HEK293 (cell line): Measurements from ENCODE around the gene CXorf65.

Source experiments
- GLIS2 ChIP-seq: fragments of 450-650 bp; formaldehyde crosslinking; IDR thresholded peaks from 2 replicates; pipeline ENCODE4 v1.5.1; 2016; ENCODE audit warnings: missing biosample characterization, missing genetic modification characterization
- MYNN ChIP-seq: fragments of 450-650 bp; formaldehyde crosslinking; IDR thresholded peaks from 2 replicates; pipeline ENCODE4 v1.5.1; 2016; ENCODE audit warnings: missing biosample characterization, missing genetic modification characterization, borderline replicate concordance
- TSHZ1 ChIP-seq: fragments of 450-650 bp; formaldehyde crosslinking; IDR thresholded peaks from 2 replicates; pipeline ENCODE4 v1.5.1; 2016; ENCODE audit warnings: missing biosample characterization, missing genetic modification characterization, borderline replicate concordance
- ZFHX2 ChIP-seq: fragments of 450-650 bp; formaldehyde crosslinking; conservative IDR thresholded peaks from 2 replicates; pipeline ENCODE4 v1.5.1; 2016; ENCODE audit warnings: missing biosample characterization, missing genetic modification characterization
- ZNF157 ChIP-seq: fragments of 450-650 bp; formaldehyde crosslinking; IDR thresholded peaks from 2 replicates; pipeline ENCODE4 v1.5.1; 2016; ENCODE audit warnings: missing biosample characterization, missing genetic modification characterization
- ZNF16 ChIP-seq: fragments of 450-650 bp; formaldehyde crosslinking; IDR thresholded peaks from 2 replicates; pipeline ENCODE4 v1.5.1; 2016; ENCODE audit warnings: low read depth, missing biosample characterization, missing genetic modification characterization
- ZNF221 ChIP-seq: fragments of 450-650 bp; formaldehyde crosslinking; IDR thresholded peaks from 2 replicates; pipeline ENCODE4 v1.5.1; 2017; ENCODE audit warnings: missing biosample characterization, missing genetic modification characterization, borderline replicate concordance
- ZNF350 ChIP-seq: fragments of 450-650 bp; formaldehyde crosslinking; IDR thresholded peaks from 2 replicates; pipeline ENCODE4 v1.5.0; 2017; ENCODE audit warnings: missing biosample characterization, mild to moderate bottlenecking, missing genetic modification characterization
- ZNF433 ChIP-seq: fragments of 450-650 bp; formaldehyde crosslinking; IDR thresholded peaks from 2 replicates; pipeline ENCODE4 v1.5.1; 2016; ENCODE audit warnings: missing biosample characterization, missing genetic modification characterization, low read depth
- ZNF513 ChIP-seq: fragments of 450-650 bp; IDR thresholded peaks from 2 replicates; pipeline ENCODE4 v1.5.1; 2018; ENCODE audit warnings: missing biosample characterization, missing genetic modification characterization
- ZNF596 ChIP-seq: fragments of 450-650 bp; IDR thresholded peaks from 2 replicates; pipeline ENCODE4 v1.5.0; 2018; ENCODE audit warnings: missing biosample characterization, mild to moderate bottlenecking, missing genetic modification characterization, moderate library complexity
- ZNF600 ChIP-seq: fragments of 450-650 bp; formaldehyde crosslinking; IDR thresholded peaks from 2 replicates; pipeline ENCODE4 v1.5.1; 2016; ENCODE audit warnings: missing biosample characterization, missing genetic modification characterization
- ZNF610 ChIP-seq: fragments of 450-650 bp; formaldehyde crosslinking; IDR thresholded peaks from 2 replicates; pipeline ENCODE4 v1.5.1; 2016; ENCODE audit warnings: missing biosample characterization, missing genetic modification characterization, borderline replicate concordance
- ZNF626 ChIP-seq: fragments of 450-650 bp; sonication (Bioruptor Pico); formaldehyde crosslinking; IDR thresholded peaks from 2 replicates; pipeline ENCODE4 v1.5.1; 2018; ENCODE audit warnings: missing biosample characterization, missing genetic modification characterization, inconsistent platforms
- ZSCAN5A ChIP-seq: fragments of 450-650 bp; formaldehyde crosslinking; IDR thresholded peaks from 2 replicates; pipeline ENCODE4 v1.5.1; 2016; ENCODE audit warnings: missing biosample characterization, missing genetic modification characterization
- TF ChIP-seq, protein P1 (sequence below): fragments of 450-650 bp; formaldehyde crosslinking; IDR thresholded peaks from 2 replicates; pipeline ENCODE4 v1.5.1; 2016; ENCODE audit warnings: missing biosample characterization, missing genetic modification characterization
- TF ChIP-seq, protein P2 (sequence below): fragments of 450-650 bp; formaldehyde crosslinking; IDR thresholded peaks from 2 replicates; pipeline ENCODE4 v1.5.1; 2016; ENCODE audit warnings: missing biosample characterization, missing genetic modification characterization, low read depth
- TF ChIP-seq, protein P3 (sequence below): fragments of 450-650 bp; formaldehyde crosslinking; IDR thresholded peaks from 2 replicates; pipeline ENCODE4 v1.5.1; 2016; ENCODE audit warnings: missing biosample characterization, missing genetic modification characterization, borderline replicate concordance
- TF ChIP-seq, protein P4 (sequence below): fragments of 450-650 bp; formaldehyde crosslinking; IDR thresholded peaks from 2 replicates; pipeline ENCODE4 v1.5.1; 2016; ENCODE audit warnings: missing biosample characterization, missing genetic modification characterization

Gene CXorf65

DNA sequence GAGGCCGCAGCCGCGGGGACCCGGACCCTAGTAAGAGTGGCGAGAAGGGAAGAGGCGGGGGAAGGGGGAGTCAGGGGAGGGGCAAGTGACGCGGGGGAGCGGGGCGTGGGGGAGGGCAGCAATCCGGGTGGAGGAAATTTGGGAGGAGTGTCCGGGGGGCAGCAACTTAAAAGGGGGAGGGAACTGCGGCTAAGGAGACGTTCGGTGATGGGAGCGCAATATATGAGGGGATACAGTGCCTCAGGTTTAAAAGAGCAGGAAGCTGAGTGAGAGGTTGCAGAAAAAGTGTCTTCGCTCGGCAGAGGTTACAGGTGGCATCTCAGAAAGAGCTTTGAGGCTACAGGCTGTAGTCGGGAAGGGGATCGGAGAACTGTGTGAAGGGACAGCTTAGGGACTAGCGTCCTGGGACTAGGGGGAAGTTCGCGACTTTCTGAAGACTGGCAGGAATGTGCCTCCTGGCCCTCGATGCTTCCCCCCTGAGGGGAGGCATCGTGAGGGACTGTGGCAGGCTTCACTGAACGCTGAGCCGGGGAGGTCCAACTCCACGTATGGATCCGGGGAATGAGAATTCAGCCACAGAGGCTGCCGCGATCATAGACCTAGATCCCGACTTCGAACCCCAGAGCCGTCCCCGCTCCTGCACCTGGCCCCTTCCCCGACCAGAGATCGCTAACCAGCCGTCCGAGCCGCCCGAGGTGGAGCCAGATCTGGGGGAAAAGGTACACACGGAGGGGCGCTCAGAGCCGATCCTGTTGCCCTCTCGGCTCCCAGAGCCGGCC lies 10.4 kb downstream of the CXorf65 start (continued):
- TF ChIP-seq ZNF16 (tag by site-specific recombination) (no peak), ZNF513 (tag by site-specific recombination) (no peak), ZNF157 (no peak), ZNF221 (tag by site-specific recombination) (no peak), ZFHX2 (tag by site-specific recombination) (0 out of 2 replicates have a peak, but pooled peaks have one; percentile 13), TSHZ1 (tag by site-specific recombination) (no peak), ZSCAN5A (no peak), ZNF610 (tag by site-specific recombination) (no peak), MYNN (tag by site-specific recombination) (no peak), ZNF350 (tag by site-specific recombination) (no peak), ZNF600 (peak; percentile 76), ZNF626 (tag by site-specific recombination) (no peak), GLIS2 (tag by site-specific recombination) (peak; percentile 62), ZNF433 (tag by site-specific recombination) (no peak), ZNF596 (tag by site-specific recombination) (no peak)
- TF ChIP-seq, protein P1, sequence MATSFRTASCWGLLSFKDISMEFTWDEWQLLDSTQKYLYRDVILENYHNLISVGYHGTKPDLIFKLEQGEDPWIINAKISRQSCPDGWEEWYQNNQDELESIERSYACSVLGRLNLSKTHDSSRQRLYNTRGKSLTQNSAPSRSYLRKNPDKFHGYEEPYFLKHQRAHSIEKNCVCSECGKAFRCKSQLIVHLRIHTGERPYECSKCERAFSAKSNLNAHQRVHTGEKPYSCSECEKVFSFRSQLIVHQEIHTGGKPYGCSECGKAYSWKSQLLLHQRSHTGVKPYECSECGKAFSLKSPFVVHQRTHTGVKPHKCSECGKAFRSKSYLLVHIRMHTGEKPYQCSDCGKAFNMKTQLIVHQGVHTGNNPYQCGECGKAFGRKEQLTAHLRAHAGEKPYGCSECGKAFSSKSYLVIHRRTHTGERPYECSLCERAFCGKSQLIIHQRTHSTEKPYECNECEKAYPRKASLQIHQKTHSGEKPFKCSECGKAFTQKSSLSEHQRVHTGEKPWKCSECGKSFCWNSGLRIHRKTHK (tag by site-specific recombination), result no peak
- TF ChIP-seq, protein P2, sequence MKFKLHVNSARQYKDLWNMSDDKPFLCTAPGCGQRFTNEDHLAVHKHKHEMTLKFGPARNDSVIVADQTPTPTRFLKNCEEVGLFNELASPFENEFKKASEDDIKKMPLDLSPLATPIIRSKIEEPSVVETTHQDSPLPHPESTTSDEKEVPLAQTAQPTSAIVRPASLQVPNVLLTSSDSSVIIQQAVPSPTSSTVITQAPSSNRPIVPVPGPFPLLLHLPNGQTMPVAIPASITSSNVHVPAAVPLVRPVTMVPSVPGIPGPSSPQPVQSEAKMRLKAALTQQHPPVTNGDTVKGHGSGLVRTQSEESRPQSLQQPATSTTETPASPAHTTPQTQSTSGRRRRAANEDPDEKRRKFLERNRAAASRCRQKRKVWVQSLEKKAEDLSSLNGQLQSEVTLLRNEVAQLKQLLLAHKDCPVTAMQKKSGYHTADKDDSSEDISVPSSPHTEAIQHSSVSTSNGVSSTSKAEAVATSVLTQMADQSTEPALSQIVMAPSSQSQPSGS (tag by site-specific recombination), result no peak
- TF ChIP-seq, protein P3, sequence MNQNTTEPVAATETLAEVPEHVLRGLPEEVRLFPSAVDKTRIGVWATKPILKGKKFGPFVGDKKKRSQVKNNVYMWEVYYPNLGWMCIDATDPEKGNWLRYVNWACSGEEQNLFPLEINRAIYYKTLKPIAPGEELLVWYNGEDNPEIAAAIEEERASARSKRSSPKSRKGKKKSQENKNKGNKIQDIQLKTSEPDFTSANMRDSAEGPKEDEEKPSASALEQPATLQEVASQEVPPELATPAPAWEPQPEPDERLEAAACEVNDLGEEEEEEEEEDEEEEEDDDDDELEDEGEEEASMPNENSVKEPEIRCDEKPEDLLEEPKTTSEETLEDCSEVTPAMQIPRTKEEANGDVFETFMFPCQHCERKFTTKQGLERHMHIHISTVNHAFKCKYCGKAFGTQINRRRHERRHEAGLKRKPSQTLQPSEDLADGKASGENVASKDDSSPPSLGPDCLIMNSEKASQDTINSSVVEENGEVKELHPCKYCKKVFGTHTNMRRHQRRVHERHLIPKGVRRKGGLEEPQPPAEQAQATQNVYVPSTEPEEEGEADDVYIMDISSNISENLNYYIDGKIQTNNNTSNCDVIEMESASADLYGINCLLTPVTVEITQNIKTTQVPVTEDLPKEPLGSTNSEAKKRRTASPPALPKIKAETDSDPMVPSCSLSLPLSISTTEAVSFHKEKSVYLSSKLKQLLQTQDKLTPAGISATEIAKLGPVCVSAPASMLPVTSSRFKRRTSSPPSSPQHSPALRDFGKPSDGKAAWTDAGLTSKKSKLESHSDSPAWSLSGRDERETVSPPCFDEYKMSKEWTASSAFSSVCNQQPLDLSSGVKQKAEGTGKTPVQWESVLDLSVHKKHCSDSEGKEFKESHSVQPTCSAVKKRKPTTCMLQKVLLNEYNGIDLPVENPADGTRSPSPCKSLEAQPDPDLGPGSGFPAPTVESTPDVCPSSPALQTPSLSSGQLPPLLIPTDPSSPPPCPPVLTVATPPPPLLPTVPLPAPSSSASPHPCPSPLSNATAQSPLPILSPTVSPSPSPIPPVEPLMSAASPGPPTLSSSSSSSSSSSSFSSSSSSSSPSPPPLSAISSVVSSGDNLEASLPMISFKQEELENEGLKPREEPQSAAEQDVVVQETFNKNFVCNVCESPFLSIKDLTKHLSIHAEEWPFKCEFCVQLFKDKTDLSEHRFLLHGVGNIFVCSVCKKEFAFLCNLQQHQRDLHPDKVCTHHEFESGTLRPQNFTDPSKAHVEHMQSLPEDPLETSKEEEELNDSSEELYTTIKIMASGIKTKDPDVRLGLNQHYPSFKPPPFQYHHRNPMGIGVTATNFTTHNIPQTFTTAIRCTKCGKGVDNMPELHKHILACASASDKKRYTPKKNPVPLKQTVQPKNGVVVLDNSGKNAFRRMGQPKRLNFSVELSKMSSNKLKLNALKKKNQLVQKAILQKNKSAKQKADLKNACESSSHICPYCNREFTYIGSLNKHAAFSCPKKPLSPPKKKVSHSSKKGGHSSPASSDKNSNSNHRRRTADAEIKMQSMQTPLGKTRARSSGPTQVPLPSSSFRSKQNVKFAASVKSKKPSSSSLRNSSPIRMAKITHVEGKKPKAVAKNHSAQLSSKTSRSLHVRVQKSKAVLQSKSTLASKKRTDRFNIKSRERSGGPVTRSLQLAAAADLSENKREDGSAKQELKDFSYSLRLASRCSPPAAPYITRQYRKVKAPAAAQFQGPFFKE (tag by site-specific recombination), result no peak
- TF ChIP-seq, protein P4, sequence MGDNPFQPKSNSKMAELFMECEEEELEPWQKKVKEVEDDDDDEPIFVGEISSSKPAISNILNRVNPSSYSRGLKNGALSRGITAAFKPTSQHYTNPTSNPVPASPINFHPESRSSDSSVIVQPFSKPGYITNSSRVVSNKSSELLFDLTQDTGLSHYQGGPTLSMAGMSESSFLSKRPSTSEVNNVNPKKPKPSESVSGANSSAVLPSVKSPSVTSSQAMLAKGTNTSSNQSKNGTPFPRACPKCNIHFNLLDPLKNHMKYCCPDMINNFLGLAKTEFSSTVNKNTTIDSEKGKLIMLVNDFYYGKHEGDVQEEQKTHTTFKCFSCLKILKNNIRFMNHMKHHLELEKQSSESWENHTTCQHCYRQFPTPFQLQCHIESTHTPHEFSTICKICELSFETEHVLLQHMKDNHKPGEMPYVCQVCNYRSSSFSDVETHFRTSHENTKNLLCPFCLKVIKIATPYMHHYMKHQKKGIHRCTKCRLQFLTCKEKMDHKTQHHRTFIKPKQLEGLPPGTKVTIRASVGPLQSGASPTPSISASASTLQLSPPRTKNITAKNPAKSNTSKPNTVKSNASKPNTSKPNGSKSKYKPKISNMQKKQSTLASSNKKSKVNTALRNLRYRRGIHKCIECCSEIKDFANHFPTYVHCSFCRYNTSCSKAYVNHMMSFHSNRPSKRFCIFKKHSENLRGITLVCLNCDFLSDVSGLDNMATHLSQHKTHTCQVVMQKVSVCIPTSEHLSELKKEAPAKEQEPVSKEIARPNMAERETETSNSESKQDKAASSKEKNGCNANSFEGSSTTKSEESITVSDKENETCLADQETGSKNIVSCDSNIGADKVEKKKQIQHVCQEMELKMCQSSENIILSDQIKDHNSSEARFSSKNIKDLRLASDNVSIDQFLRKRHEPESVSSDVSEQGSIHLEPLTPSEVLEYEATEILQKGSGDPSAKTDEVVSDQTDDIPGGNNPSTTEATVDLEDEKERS, result no peak
